ENCODE measurements around the gene MKLN1. TPM values are rescaled to one million over a fixed set of nuclear protein-coding genes. Genes with fewer than 3 reads are reported as not detected.

Gene MKLN1
- total RNA-seq, 1 experiment from 2014 or later = 48.5 TPM

DNA sequence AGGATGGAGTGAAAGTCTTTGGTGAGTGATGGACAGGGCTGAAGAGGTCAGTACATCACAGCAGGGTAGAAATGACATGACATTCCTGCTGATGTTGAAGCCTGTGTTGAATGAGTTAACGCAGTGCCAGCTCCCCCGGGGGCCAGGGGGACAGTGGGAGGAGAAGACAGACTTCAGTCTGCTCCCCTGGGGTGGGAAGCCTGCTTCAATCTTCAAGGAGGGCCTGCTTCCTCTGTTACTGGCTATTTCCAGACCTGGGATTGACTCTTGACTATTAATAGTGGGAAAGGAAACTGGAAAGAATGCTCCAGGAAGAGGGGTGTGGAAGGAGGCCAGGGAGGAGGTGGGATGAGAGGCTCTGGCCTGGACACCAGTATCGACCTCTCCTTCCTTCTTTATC is 201.5 kb downstream of the MKLN1 start:
- Histone ChIP-seq H3K4me3 (replicated peaks in 1 of 2; ENCODE audit: low read depth in 1 of 2, low read length in 2 of 2) (no peak overlapping the region), H3K27me3 (ENCODE audit: insufficient read depth, low read length) (no peaks in the 10 kb centered on the region), H3K9me3 (ENCODE audit: control insufficient read depth in 1 of 2, insufficient read depth in 1 of 2, low read depth in 1 of 2, low read length in 2 of 2) (no peaks in the 10 kb centered on the region), H2AFZ (ENCODE audit: low read depth, low read length, poor library complexity, severe bottlenecking) (no peak overlapping the region), H4K20me1 (ENCODE audit: insufficient read depth) (no peaks in the 10 kb centered on the region), H3K36me3 (ENCODE audit: control insufficient read depth in 1 of 2, insufficient read depth in 2 of 2, low read length in 2 of 2) (no peaks in the 10 kb centered on the region), H3K4me1 (ENCODE audit: control insufficient read depth in 1 of 2, insufficient read depth in 2 of 2, low read length in 2 of 2) (no peaks in the 10 kb centered on the region), H3K79me2 (ENCODE audit: insufficient read depth, low read length) (peaks cover 3% of the 10 kb centered on the region; the same call in 1 of the 2 replicates), H3K27ac (ENCODE audit: low read depth, low read length) (no peak overlapping the region), H3K4me2 (ENCODE audit: low read length) (no peak overlapping the region), H3K9me2 (ENCODE audit: insufficient read depth) (no peaks in the 10 kb centered on the region), H3K9ac (ENCODE audit: low read length) (no peak overlapping the region)
- RAD21 ChIA-PET (ENCODE audit: low non-redundant PET in 1 of 2, low total read pairs in 2 of 2, uncharacterized antibody in 2 of 2, unreplicated experiment in 2 of 2) = no interaction called here
- ATAC-seq (no peak), DNase-seq (ENCODE audit: low read depth, low spot score) (no peak)
- POLR2A ChIA-PET = no interaction called here
- TF ChIP-seq POLR2A (IDR thresholded peaks at IDR 0.05; ENCODE audit: borderline replicate concordance, extremely low read depth, insufficient read depth, insufficient read length) (no peak), JUND (IDR thresholded peaks at IDR 0.05) (no peak), EGR1 (IDR thresholded peaks at IDR 0.05; ENCODE audit: low read depth) (no peak), RAD21 (IDR thresholded peaks at IDR 0.05; ENCODE audit: low read depth) (no peak), CEBPB (IDR thresholded peaks at IDR 0.05; ENCODE audit: low read depth) (no peak), EZH2 (IDR thresholded peaks at IDR 0.05) (no peak), POLR2AphosphoS5 (IDR thresholded peaks at IDR 0.05; ENCODE audit: low read depth, low read length) (no peak)
- TF ChIP-seq, protein P1, sequence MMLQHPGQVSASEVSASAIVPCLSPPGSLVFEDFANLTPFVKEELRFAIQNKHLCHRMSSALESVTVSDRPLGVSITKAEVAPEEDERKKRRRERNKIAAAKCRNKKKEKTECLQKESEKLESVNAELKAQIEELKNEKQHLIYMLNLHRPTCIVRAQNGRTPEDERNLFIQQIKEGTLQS (IDR thresholded peaks at IDR 0.05) = no peak
- TF ChIP-seq, protein P2, sequence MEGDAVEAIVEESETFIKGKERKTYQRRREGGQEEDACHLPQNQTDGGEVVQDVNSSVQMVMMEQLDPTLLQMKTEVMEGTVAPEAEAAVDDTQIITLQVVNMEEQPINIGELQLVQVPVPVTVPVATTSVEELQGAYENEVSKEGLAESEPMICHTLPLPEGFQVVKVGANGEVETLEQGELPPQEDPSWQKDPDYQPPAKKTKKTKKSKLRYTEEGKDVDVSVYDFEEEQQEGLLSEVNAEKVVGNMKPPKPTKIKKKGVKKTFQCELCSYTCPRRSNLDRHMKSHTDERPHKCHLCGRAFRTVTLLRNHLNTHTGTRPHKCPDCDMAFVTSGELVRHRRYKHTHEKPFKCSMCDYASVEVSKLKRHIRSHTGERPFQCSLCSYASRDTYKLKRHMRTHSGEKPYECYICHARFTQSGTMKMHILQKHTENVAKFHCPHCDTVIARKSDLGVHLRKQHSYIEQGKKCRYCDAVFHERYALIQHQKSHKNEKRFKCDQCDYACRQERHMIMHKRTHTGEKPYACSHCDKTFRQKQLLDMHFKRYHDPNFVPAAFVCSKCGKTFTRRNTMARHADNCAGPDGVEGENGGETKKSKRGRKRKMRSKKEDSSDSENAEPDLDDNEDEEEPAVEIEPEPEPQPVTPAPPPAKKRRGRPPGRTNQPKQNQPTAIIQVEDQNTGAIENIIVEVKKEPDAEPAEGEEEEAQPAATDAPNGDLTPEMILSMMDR (IDR thresholded peaks at IDR 0.05 in 2 of 3, conservative IDR thresholded peaks at IDR 0.05 in 1 of 3; ENCODE audit: borderline replicate concordance in 1 of 3, insufficient read depth in 1 of 3, low read depth in 2 of 3, low read length in 2 of 3) = no peak
- intact Hi-C loops (cut with micrococcal nuclease) = no loop called here
- CTCF ChIA-PET = no interaction called here
- no TSS peak for BruUV-seq (replicated peaks)

DNA sequence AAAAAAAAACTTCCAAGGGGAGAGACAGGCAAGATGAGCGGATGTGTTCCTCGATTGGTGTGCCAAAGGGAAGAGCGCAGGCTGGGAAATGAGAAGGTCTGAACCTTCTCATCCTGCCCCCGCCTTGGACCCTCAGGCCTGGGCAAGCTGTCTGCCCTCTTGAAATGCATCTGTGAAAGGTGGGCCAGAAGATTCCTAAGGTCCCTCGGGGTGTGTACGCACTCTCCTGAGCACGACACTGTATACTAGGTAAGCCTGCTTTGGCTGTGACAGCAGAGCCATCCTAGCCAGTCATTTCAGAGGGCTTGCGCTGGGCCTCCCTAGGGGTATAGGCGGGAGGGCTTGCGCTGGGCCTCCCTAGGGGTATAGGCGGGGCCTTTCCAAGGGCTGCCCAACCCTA is 201.9 kb downstream of the MKLN1 start:
- no TSS peak for BruUV-seq (replicated peaks)
- intact Hi-C loops (cut with micrococcal nuclease) = no loop called here
- Histone ChIP-seq H3K27me3 (ENCODE audit: insufficient read depth, low read length) (no peaks in the 10 kb centered on the region), H3K4me1 (ENCODE audit: control insufficient read depth in 1 of 2, insufficient read depth in 2 of 2, low read length in 2 of 2) (no peaks in the 10 kb centered on the region), H2AFZ (ENCODE audit: low read depth, low read length, poor library complexity, severe bottlenecking) (no peak overlapping the region), H3K36me3 (ENCODE audit: control insufficient read depth in 1 of 2, insufficient read depth in 2 of 2, low read length in 2 of 2) (no peaks in the 10 kb centered on the region), H3K9ac (ENCODE audit: low read length) (no peak overlapping the region), H3K4me3 (replicated peaks in 1 of 2; ENCODE audit: low read depth in 1 of 2, low read length in 2 of 2) (no peak overlapping the region), H3K79me2 (ENCODE audit: insufficient read depth, low read length) (peaks cover 3% of the 10 kb centered on the region; the same call in 1 of the 2 replicates), H3K9me3 (ENCODE audit: control insufficient read depth in 1 of 2, insufficient read depth in 1 of 2, low read depth in 1 of 2, low read length in 2 of 2) (no peaks in the 10 kb centered on the region), H3K4me2 (ENCODE audit: low read length) (no peak overlapping the region), H3K9me2 (ENCODE audit: insufficient read depth) (no peaks in the 10 kb centered on the region), H4K20me1 (ENCODE audit: insufficient read depth) (no peaks in the 10 kb centered on the region), H3K27ac (ENCODE audit: low read depth, low read length) (no peak overlapping the region)
- ChIA-PET RAD21 (ENCODE audit: low non-redundant PET in 1 of 2, low total read pairs in 2 of 2, uncharacterized antibody in 2 of 2, unreplicated experiment in 2 of 2) (no interaction called here), POLR2A (no interaction called here), CTCF (no interaction called here)
- DNase-seq (ENCODE audit: low read depth, low spot score) (no peak), ATAC-seq (no peak)
- TF ChIP-seq EZH2phosphoT487 (IDR thresholded peaks at IDR 0.05; ENCODE audit: borderline replicate concordance) (no peak), SP1 (IDR thresholded peaks at IDR 0.05; ENCODE audit: low read depth) (no peak), SRF (IDR thresholded peaks at IDR 0.05; ENCODE audit: low read depth) (no peak), EZH2 (IDR thresholded peaks at IDR 0.05) (no peak)

Measured in HCT116 (cell line).